HepG2 (cell line): ENCODE data around the gene TJP1. TPM values are rescaled to one million over a fixed set of nuclear protein-coding genes. Genes with fewer than 3 reads are reported as not detected.

Source experiments
- ATAC-seq: fragments of 200-7000 bp; cut with Tn5 transposase; 3 replicates; pipeline ENCODE4 v1.9.1; 2020; ENCODE audit warnings: mild to moderate bottlenecking, moderate library complexity
- BruUV-seq: library from RNA; stranded (reverse); fragments of 400-500 nt; replicated peaks from 2 replicates; lab custom pipeline; 2021; lab: Mats Ljungman, UMichigan
- CTCF ChIA-PET: fragments of 300-600 bp; formaldehyde crosslinking; extraction: SDS; loops from one replicate; lab custom pipeline; 2021; ENCODE audit warnings: low total read pairs, inconsistent platforms, low intra/inter-chr PET ratio; lab: Yijun Ruan, JAX
- POLR2A ChIA-PET: fragments of 350-600 bp; sonication (Branson Sonifier 250); formaldehyde crosslinking; loops from one replicate; lab custom pipeline; 2020; ENCODE audit warnings: antibody characterized with exemption, inconsistent platforms; lab: Yijun Ruan, JAX
- DNase-seq: peaks from one replicate; pipeline ENCODE4 v3.0.0-alpha.2; 2015; ENCODE audit warnings: low spot score
- FAIRE-seq: peaks from 3 replicates; lab custom pipeline; 2011; peaks lifted over from hg19 to GRCh38; lab: Jason Lieb, UNC
- H2AFZ ChIP-seq: one replicate; pipeline ENCODE4 v1.6.1; 2011; ENCODE audit warnings: low read length, inconsistent platforms
- H3K27ac ChIP-seq: fragments of 300-600 bp; 3 replicates; pipeline ENCODE4 v1.8.0; 2011; ENCODE audit warnings: mixed run types, mild to moderate bottlenecking, mixed read lengths, low read length, inconsistent platforms; ENCODE audit not compliant: insufficient read depth; ENCODE audit errors: extremely low read length
- H3K27me3 ChIP-seq, 2 experiments: fragments of 200-600 bp in 1 of 2; 2 replicates in 1 of 2; 3 replicates in 1 of 2; pipeline versions ENCODE4 v1.6.0 to v1.8.0; 2011; ENCODE audit warnings: low read length in 2 of 2, mild to moderate bottlenecking in 2 of 2, moderate library complexity in 2 of 2, inconsistent platforms in 1 of 2; ENCODE audit not compliant: insufficient read depth in 2 of 2, control insufficient read depth in 1 of 2
- H3K36me3 ChIP-seq, 2 experiments: fragments of 200-600 bp in 1 of 2; replicated peaks in 1 of 2; 2 replicates in 1 of 2; 3 replicates in 1 of 2; pipeline versions ENCODE4 v1.5.1 to v1.8.0; 2011; ENCODE audit warnings: low read length in 2 of 2, inconsistent platforms in 1 of 2; ENCODE audit not compliant: insufficient read depth in 2 of 2, control insufficient read depth in 1 of 2
- H3K4me1 ChIP-seq: 2 replicates; pipeline ENCODE4 v1.5.1; 2012; ENCODE audit warnings: low read length, inconsistent platforms; ENCODE audit not compliant: insufficient read depth
- H3K4me2 ChIP-seq: 2 replicates; pipeline ENCODE4 v1.6.0; 2011; ENCODE audit warnings: low read depth, low read length, inconsistent platforms
- H3K4me3 ChIP-seq, 3 experiments: fragments of 200-600 bp in 1 of 3; sonication (generic), shearing (Covaris generic) in 1 of 3; replicated peaks in 1 of 3; 2 replicates each; pipeline ENCODE4 v1.5.1; 2011 to 2016; ENCODE audit warnings: low read length in 3 of 3, inconsistent platforms in 2 of 3, low read depth in 2 of 3, mild to moderate bottlenecking in 2 of 3, control low read depth in 1 of 3, mixed read lengths in 1 of 3; ENCODE audit not compliant: insufficient read depth in 1 of 3
- H3K79me2 ChIP-seq: one replicate; pipeline ENCODE4 v1.6.1; 2011; ENCODE audit warnings: low read length, inconsistent platforms; ENCODE audit not compliant: insufficient read depth
- H3K9ac ChIP-seq: 2 replicates; pipeline ENCODE4 v1.6.0; 2011; ENCODE audit warnings: mild to moderate bottlenecking, low read depth, low read length, inconsistent platforms; ENCODE audit not compliant: insufficient read depth
- H3K9me3 ChIP-seq: 2 replicates; pipeline ENCODE4 v1.5.1; 2012; ENCODE audit warnings: mild to moderate bottlenecking, low read length
- H4K20me1 ChIP-seq: 2 replicates; pipeline ENCODE4 v1.6.0; 2011; ENCODE audit warnings: inconsistent platforms, mild to moderate bottlenecking, low read length, moderate library complexity; ENCODE audit not compliant: insufficient read depth
- AGO2 ChIP-seq: fragments of 200-400 bp; formaldehyde crosslinking; optimal IDR thresholded peaks from 2 replicates; pipeline ENCODE3; 2017; ENCODE audit warnings: mild to moderate bottlenecking, low read depth, low read length, moderate library complexity
- ARNT2 ChIP-seq: sonication (generic); formaldehyde crosslinking; IDR thresholded peaks from 2 replicates; pipeline ENCODE4 v1.8.0; 2022; ENCODE audit warnings: mild to moderate bottlenecking, low read depth, missing genetic modification reagents, moderate library complexity
- BORCS8-MEF2B ChIP-seq: sonication (generic); formaldehyde crosslinking; IDR thresholded peaks from 2 replicates; pipeline ENCODE4 v1.8.0; 2022; ENCODE audit warnings: mild to moderate bottlenecking, missing genetic modification reagents
- HOXA3 ChIP-seq: sonication (generic); formaldehyde crosslinking; IDR thresholded peaks from 2 replicates; pipeline ENCODE4 v1.5.0; 2020; ENCODE audit warnings: missing genetic modification reagents
- KLF11 ChIP-seq: IDR thresholded peaks from 2 replicates; pipeline ENCODE4 v1.6.1; 2016; ENCODE audit warnings: missing compliant biosample characterization
- RARG ChIP-seq: sonication (generic); formaldehyde crosslinking; IDR thresholded peaks from 2 replicates; pipeline ENCODE4 v1.4.0; 2020; ENCODE audit warnings: low read depth, mild to moderate bottlenecking, missing genetic modification reagents
- RFX5 ChIP-seq: IDR thresholded peaks from 2 replicates; pipeline ENCODE4 v1.6.1; 2011; ENCODE audit warnings: low read depth, low read length, improper control_type of control experiment
- SAFB2 ChIP-seq: sonication (generic); formaldehyde crosslinking; IDR thresholded peaks from 2 replicates; pipeline ENCODE4 v1.5.1; 2020; ENCODE audit warnings: missing genetic modification reagents, low read depth, mild to moderate bottlenecking, borderline replicate concordance
- SP1 ChIP-seq, 2 experiments: fragments of 450-650 bp in 1 of 2; sonication (generic) in 1 of 2; formaldehyde crosslinking in 1 of 2; IDR thresholded peaks; 2 replicates each; pipeline versions ENCODE4 v1.4.0 to v1.6.1; 2016 to 2020; ENCODE audit warnings: missing genetic modification reagents in 1 of 2
- THAP11 ChIP-seq: IDR thresholded peaks from 2 replicates; pipeline ENCODE4 v1.6.1; 2016; ENCODE audit warnings: missing biosample characterization, missing genetic modification reagents
- ZFAT ChIP-seq: sonication (generic); formaldehyde crosslinking; conservative IDR thresholded peaks from 2 replicates; pipeline ENCODE4 v1.8.1; 2023; ENCODE audit warnings: missing genetic modification reagents, inconsistent platforms
- ZNF101 ChIP-seq: sonication (generic); formaldehyde crosslinking; IDR thresholded peaks from 2 replicates; pipeline ENCODE4 v1.4.0; 2020; ENCODE audit warnings: mild to moderate bottlenecking, low read depth, missing genetic modification reagents, borderline replicate concordance
- ZNF235 ChIP-seq: sonication (generic); formaldehyde crosslinking; IDR thresholded peaks from 2 replicates; pipeline ENCODE4 v1.8.1; 2023; ENCODE audit warnings: mild to moderate bottlenecking, missing genetic modification reagents, borderline replicate concordance
- WGBS: methylation state at CpG from one replicate; pipeline ENCODE4 v1.1.6; 2017; ENCODE audit warnings: low lambda C conversion rate; 5-methylcytosine and 5-hydroxymethylcytosine counted together
- in situ Hi-C: cut with HindIII; loops from 2 replicates; pipeline ENCODE4 v1.10.0; 2017; ENCODE audit warnings: low pct_unique_long_range_greater_than_20kb; ENCODE audit not compliant: extremely low pct_ligation_motif_present
- intact Hi-C: fragments of 100-400 bp; cut with micrococcal nuclease; formaldehyde crosslinking; loops from one replicate; pipeline ENCODE4 v1.10.0; 2022; ENCODE audit not compliant: unreplicated experiment
- polyA plus RNA-seq, 8 experiments: library from polyadenylated mRNA; depleted of rRNA in 3 of 8; stranded (reverse) in 7 of 8; unstranded in 1 of 8; fragments of >200 nt; fragmentation: Illumina TruSeq in 4 of 8; extraction: Trizol in 4 of 8; gene quantifications; 2 replicates each; pipeline versions ENCODE4 v1.2.1 to v1.2.3, GENCODE V29; 2011 to 2016; ENCODE audit warnings: low read depth in 4 of 8, missing spikeins in 1 of 8, mixed read lengths in 1 of 8; ENCODE audit not compliant: insufficient read depth in 1 of 8
- total RNA-seq, 5 experiments: library from RNA; depleted of rRNA; stranded (reverse); fragments of >200 nt; fragmentation: Illumina TruSeq; extraction: Trizol; gene quantifications; 2 replicates each; pipeline ENCODE4 v1.2.3, GENCODE V29; 2016; ENCODE audit warnings: low read depth in 1 of 5
- TF ChIP-seq, protein P1 (sequence below): sonication (generic); formaldehyde crosslinking; IDR thresholded peaks from 2 replicates; pipeline ENCODE4 v1.5.0; 2020; ENCODE audit warnings: mild to moderate bottlenecking, low read depth, missing genetic modification reagents, borderline replicate concordance
- TF ChIP-seq, protein P2 (sequence below): sonication (generic); formaldehyde crosslinking; IDR thresholded peaks from 2 replicates; pipeline ENCODE4 v1.4.0; 2020; ENCODE audit warnings: missing genetic modification reagents

Gene TJP1
- total and polyA plus RNA-seq, 2 of the 13 experiments (the other 11 are each of a cell fraction or from before 2014, with no cell fraction given): 25.9 to 27.1 TPM

GRCh38 chr15:29787767-29788166 lies 34.5 kb downstream of the TJP1 start (continued):
- TF ChIP-seq BORCS8-MEF2B: no peak
- TF ChIP-seq ZFAT (CRISPR knock-in tag): no peak
- no peak for TF ChIP-seq KLF11 (CRISPR knock-in tag)
- no peak for TF ChIP-seq AGO2
- no peak for TF ChIP-seq HOXA3 (CRISPR knock-in tag)
- TF ChIP-seq, all 625 proteins: peak for 0

DNA sequence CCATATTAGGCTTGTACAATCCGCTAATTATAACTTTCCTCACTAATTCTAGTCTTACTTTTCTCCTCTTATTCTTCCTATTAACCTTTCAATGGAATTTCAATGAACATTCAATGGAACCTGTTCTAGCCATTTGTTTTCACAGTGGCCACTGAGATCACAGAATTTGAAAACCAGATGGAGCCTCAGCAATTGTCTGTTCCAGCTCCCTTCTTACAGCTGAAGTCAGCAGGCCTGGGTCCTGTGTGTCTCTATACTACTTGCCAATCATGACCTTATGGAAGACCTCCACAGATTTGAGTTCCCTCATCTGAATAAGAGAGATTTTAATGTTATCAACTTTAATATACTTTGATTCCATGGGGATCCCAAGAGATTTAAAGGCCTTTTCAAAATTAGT lies 36.6 kb downstream of the TJP1 start:
- H3K4me2 ChIP-seq: no peak overlapping the region
- DNase-seq (no peak), FAIRE-seq (no peak), ATAC-seq (no peak)
- H3K9ac ChIP-seq: no peak overlapping the region
- CTCF ChIA-PET: no interaction called here
- no peak for TF ChIP-seq THAP11 (CRISPR knock-in tag)
- no peak for TF ChIP-seq ZNF235
- no peak for TF ChIP-seq SAFB2 (CRISPR knock-in tag)
- TF ChIP-seq SP1 (IDR thresholded peaks at IDR 0.05): no peak
- TF ChIP-seq SP1 (CRISPR knock-in tag; IDR thresholded peaks at IDR 0.05): no peak
- no peak for TF ChIP-seq RFX5
- TF ChIP-seq, protein P1, sequence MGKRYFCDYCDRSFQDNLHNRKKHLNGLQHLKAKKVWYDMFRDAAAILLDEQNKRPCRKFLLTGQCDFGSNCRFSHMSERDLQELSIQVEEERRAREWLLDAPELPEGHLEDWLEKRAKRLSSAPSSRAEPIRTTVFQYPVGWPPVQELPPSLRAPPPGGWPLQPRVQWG: no peak
- no peak for TF ChIP-seq ZNF101
- TF ChIP-seq RARG (CRISPR knock-in tag): no peak
- TF ChIP-seq, protein P2, sequence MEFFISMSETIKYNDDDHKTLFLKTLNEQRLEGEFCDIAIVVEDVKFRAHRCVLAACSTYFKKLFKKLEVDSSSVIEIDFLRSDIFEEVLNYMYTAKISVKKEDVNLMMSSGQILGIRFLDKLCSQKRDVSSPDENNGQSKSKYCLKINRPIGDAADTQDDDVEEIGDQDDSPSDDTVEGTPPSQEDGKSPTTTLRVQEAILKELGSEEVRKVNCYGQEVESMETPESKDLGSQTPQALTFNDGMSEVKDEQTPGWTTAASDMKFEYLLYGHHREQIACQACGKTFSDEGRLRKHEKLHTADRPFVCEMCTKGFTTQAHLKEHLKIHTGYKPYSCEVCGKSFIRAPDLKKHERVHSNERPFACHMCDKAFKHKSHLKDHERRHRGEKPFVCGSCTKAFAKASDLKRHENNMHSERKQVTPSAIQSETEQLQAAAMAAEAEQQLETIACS (CRISPR knock-in tag): no peak
- TF ChIP-seq ARNT2 (CRISPR knock-in tag): no peak
- H3K4me1 ChIP-seq: no peaks in the 10 kb centered on the region
- no peak overlapping the region for H2AFZ ChIP-seq
- no peak overlapping the region for H3K27ac ChIP-seq
- no peaks in the 10 kb centered on the region for H3K9me3 ChIP-seq
- H4K20me1 ChIP-seq: 0 out of 2 replicates have a peak, but pooled peaks cover 6% of the 10 kb centered on the region
- H3K36me3 ChIP-seq: no peaks in the 10 kb centered on the region
- no peak overlapping the region for H3K4me3 ChIP-seq
- POLR2A ChIA-PET: no interaction called here
- in situ Hi-C loops: no loop called here
- intact Hi-C loops: no loop called here
- H3K79me2 ChIP-seq: peaks cover 17% of the 10 kb centered on the region
- 89% methylated on average over 1 of the region's 1 CpG for WGBS
- no TSS peak for BruUV-seq
- H3K27me3 ChIP-seq: no peaks in the 10 kb centered on the region
